Activated T-cell treated with anti-CD3 and anti-CD28 coated beads, Interleukin-2, amount 50 U/mL, for 72 hours (primary cell): Measurements from ENCODE around the gene SLC1A2. TPM values are rescaled to one million over a fixed set of nuclear protein-coding genes. Genes with fewer than 3 reads are reported as not detected.
"Not testable (repeated sequence)": the region's sequence is repeated elsewhere in the genome, so short reads cannot be mapped to it uniquely, and the experiment has no call there.

ENCODE experiments used
- ATAC-seq, 2 donors: fragments of 150-1000 bp; cut with Tn5 transposase; replicated peaks in 1 of 2; 2 replicates each; pipeline ENCODE4 v1.10.0; 2021; ENCODE audit warnings: moderate library complexity in 2 of 2, mild to moderate bottlenecking in 1 of 2
- DNase-seq, 2 donors: peaks; one replicate each; pipeline ENCODE4 v3.0.0; 2021 to 2022; ENCODE audit warnings: mixed read lengths in 1 of 2
- H3K27ac Mint-ChIP-seq: one replicate; pipeline ENCODE4 v1.8.0; 2022; ENCODE audit warnings: mild to moderate bottlenecking, moderate library complexity, mixed read lengths
- H3K27me3 Mint-ChIP-seq: one replicate; pipeline ENCODE4 v1.8.0; 2022; ENCODE audit warnings: low read depth, mixed read lengths
- H3K36me3 Mint-ChIP-seq, 2 donors: one replicate each; pipeline ENCODE4 v1.8.0; 2022; ENCODE audit warnings: mixed read lengths in 2 of 2, mild to moderate bottlenecking in 1 of 2; ENCODE audit not compliant: insufficient read depth in 2 of 2
- H3K4me1 Mint-ChIP-seq: one replicate; pipeline ENCODE4 v1.8.0; 2022; ENCODE audit warnings: low read depth, mixed read lengths
- H3K4me3 Mint-ChIP-seq, 2 donors: one replicate each; pipeline ENCODE4 v1.8.0; 2022; ENCODE audit warnings: mild to moderate bottlenecking in 2 of 2, mixed read lengths in 2 of 2, moderate library complexity in 2 of 2
- H3K9me3 Mint-ChIP-seq, 2 donors: one replicate each; pipeline ENCODE4 v1.8.0; 2022; ENCODE audit warnings: mixed read lengths in 2 of 2
- total RNA-seq, 2 donors: library from RNA; stranded (reverse); gene quantifications; one replicate each; pipeline ENCODE4 v1.2.3, GENCODE V29; 2022

The SLC1A2 gene
- total RNA-seq, 2 donors from 2014 or later, result 0.09 TPM; not detected in 1

DNA sequence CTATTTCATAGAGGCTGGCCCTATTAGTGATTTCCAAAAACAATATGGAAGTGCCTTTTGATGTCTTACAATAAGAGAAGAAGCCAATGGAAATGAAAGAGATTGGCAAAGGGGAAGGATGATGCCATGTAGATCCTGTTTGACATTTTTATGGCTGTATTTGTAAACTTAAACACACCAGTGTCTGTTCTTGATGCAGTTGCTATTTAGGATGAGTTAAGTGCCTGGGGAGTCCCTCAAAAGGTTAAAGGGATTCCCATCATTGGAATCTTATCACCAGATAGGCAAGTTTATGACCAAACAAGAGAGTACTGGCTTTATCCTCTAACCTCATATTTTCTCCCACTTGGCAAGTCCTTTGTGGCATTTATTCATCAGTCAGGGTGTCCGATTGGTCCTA lies 189.0 kb downstream of the SLC1A2 start:
- ATAC-seq (no peak), DNase-seq (no peak)
- Mint-ChIP-seq H3K4me3 (no peak overlapping the region), H3K27ac (no peak overlapping the region), H3K36me3 (peaks cover 18 to 58% of the 10 kb centered on the region in 2 donors), H3K9me3 (peaks cover 2 to 9% of the 10 kb centered on the region in 2 donors), H3K4me1 (peaks cover 30% of the 10 kb centered on the region), H3K27me3 (no peaks in the 10 kb centered on the region)

DNA sequence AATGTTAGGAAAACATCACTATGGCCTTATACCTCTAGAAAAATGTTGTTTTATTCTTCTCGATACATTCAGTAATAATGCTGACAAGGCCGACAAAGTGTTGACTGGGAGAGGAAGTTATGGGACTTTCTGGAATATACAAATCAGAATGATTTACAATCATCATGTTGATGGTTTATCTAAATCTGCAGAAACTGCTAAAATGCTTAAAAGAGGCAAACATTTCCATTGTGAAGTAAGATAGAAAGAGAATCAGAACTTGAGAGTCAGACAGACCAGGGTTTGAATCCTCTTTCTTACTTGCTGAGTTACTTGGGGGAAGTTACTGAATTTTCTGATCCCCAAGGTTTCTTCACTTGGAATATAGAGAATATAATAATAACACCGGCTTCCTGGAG lies 191.0 kb downstream of the SLC1A2 start:
- Mint-ChIP-seq H3K27ac (no peak overlapping the region), H3K9me3 (no peaks in the 10 kb centered on the region), H3K36me3 (peaks cover 16 to 59% of the 10 kb centered on the region in 2 donors), H3K4me1 (peaks cover 10% of the 10 kb centered on the region), H3K4me3 (no peak overlapping the region), H3K27me3 (no peaks in the 10 kb centered on the region)
- ATAC-seq (no peak), DNase-seq (no peak)

DNA sequence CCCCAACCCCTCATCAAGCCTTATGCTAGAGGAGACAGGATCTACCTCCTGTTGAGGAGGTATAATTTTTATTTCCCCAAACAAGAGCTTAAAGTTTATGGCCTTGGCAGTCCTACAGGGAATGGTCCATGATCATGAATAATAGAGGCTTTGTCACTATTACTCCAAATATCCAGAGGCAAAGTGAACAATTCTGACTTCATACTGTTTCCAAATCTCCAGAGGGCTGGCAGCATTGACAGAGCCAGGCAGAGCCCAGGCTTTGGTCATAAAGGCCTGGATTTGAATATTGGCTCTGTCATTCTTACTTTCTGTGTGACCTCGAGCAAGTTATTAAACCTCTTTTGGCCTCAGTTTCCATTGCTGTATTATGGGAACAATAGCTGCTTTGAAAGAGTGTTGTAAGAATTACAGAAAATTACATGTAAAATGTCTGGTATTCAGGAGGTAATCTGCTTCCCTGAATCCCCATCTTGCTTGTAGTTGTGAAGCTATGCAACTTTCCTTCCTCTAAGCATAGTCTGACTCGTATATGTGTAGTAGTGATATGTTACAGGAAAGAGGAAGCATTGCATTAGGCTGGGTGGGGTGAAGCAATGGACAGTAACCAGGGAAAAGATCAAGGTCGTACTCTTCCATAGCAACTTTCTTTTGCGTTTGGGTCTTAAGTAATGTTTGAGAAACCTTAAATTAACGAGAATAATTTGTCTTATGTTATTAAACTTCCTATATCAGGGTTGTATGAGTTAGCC lies 191.6 kb downstream of the SLC1A2 start:
- Mint-ChIP-seq H3K27me3 (no peaks in the 10 kb centered on the region), H3K4me3 (no peak overlapping the region), H3K4me1 (peaks cover 5% of the 10 kb centered on the region), H3K27ac (peak overlapping the region; percentile 88), H3K36me3 (peaks cover 16 to 60% of the 10 kb centered on the region in 2 donors), H3K9me3 (no peaks in the 10 kb centered on the region)
- DNase-seq (no peak), ATAC-seq (no peak)

DNA sequence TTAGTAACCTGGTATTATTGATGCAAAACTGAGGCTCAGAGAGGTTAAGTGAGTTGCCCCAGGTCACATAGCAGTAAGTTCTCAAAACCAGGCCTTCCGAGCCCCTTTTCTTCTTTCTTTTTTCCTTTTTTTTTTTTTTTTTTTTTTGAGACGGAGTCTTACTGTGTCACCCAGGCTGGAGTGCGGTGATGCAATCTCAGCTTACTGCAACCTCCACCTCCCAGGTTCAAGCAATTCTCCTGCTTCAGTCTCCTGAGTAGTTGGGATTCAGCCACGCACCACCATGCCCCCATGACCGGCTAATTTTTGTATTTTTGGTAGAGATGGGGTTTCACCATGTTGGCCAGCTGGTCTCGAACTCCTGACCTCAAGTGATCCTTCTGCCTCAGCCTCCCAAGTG lies 192.6 kb downstream of the SLC1A2 start:
- not testable (repeated sequence) for DNase-seq, H3K4me3 Mint-ChIP-seq, H3K27me3 Mint-ChIP-seq, H3K9me3 Mint-ChIP-seq, ATAC-seq, H3K4me1 Mint-ChIP-seq
- H3K27ac Mint-ChIP-seq, result peak overlapping the region; percentile 50
- peaks cover 15 to 64% of the 10 kb centered on the region in 2 donors for H3K36me3 Mint-ChIP-seq

DNA sequence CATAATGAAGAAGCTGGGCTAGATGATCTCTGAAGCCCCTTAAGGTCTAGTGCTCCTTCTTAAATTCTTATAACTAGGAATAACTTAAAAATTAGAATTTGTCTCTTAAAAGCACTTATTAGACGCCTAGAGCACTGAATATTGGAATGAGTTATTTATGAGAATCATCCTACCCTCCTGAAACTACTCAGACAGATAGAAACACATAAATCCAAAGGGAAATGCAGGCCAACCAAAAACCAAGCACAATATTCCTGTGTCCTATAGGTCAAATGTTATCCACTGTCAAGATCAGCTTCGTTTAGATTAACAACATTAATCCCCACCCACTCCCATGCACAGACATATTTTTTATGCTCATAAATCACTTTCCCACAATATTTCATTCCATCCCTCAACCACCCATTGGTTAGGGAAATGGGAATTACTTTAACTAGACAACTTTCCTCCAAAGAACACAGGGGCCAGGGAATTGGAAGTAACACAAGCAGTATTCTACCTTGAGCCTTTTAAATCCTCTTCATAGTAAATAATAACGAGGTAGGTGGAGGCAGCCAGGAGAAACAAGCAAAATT lies 193.3 kb downstream of the SLC1A2 start:
- H3K27ac Mint-ChIP-seq, result peak overlapping the region; percentile 41
- ATAC-seq (no peak), DNase-seq (no peak)
- no peak overlapping the region for H3K4me3 Mint-ChIP-seq
- peaks cover 14 to 59% of the 10 kb centered on the region in 2 donors for H3K36me3 Mint-ChIP-seq
- no peaks in the 10 kb centered on the region for H3K27me3 Mint-ChIP-seq
- H3K4me1 Mint-ChIP-seq, result no peaks in the 10 kb centered on the region
- H3K9me3 Mint-ChIP-seq, result no peaks in the 10 kb centered on the region

DNA sequence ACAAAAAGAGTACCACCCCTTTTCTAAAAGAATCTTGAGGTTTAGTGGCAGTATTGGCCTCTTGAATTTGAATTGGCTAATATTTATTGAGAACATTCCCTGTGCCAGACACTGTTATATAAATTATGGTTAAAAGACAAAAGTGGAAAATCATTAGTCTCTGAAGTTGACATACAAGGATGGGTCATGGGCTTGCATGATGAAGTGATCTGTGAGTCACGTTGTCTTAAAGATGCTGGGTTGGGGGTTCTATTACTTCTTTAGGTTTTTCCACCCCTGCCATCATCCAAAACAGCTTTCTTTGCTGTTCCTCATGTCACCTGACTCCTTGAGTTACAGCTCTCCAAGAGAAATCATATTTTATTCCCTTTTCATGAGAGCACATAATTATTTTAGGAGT lies 195.4 kb downstream of the SLC1A2 start:
- Mint-ChIP-seq H3K9me3 (no peaks in the 10 kb centered on the region), H3K36me3 (peaks cover 8 to 55% of the 10 kb centered on the region in 2 donors), H3K4me3 (no peak overlapping the region), H3K27me3 (no peaks in the 10 kb centered on the region), H3K27ac (peak overlapping the region; percentile 81), H3K4me1 (no peaks in the 10 kb centered on the region)
- DNase-seq (no peak), ATAC-seq (no peak)

DNA sequence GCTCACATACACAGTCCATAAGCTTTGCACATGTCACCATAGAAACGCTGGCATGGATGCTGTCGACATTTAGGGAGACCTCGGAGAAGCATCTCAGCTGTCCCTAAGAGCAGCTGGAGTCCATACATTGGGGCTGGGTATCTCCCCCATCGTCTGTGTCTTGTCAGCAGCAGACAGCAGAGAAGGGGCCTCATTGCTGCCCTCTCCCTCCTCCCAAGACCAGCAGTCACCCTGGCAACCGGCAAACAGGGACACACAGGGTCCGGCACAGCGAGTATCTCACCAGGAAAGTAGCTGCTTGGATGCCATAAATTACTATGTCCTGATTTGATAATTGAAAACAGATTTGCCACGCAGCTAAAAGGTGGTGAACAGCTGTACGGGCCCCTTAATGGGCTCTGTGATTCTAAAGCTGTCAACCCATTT lies 196.0 kb downstream of the SLC1A2 start:
- Mint-ChIP-seq H3K4me1 (no peaks in the 10 kb centered on the region), H3K4me3 (no peak overlapping the region), H3K27ac (peak overlapping the region; percentile 81), H3K36me3 (peaks cover 8 to 52% of the 10 kb centered on the region in 2 donors), H3K27me3 (no peaks in the 10 kb centered on the region), H3K9me3 (no peaks in the 10 kb centered on the region)
- DNase-seq (no peak), ATAC-seq (no peak)

DNA sequence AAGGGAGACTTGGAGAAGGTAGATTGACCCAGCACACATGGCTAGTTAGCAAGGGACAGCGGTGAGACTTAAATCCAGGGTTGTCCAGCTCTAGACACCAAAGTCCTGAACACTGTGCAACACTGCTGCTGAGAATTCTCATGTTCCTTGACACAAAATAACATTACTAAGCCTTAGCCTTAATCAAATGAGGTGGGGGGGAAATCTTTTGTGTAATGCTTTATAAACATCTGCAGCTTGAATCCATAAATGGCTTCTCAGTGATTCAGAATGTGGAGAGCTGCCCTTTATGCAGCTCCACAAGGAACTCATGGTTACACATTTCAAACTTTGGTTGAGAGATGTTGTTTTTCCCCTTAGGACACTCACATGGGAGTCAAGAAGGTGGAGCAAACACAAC lies 200.4 kb downstream of the SLC1A2 start:
- Mint-ChIP-seq H3K27me3 (no peaks in the 10 kb centered on the region), H3K4me3 (no peak overlapping the region), H3K4me1 (peaks cover 37% of the 10 kb centered on the region), H3K27ac (peak overlapping the region; percentile 69), H3K36me3 (peaks cover 19 to 34% of the 10 kb centered on the region in 2 donors), H3K9me3 (no peaks in the 10 kb centered on the region)
- ATAC-seq, result no peak
- DNase-seq, result no peak

DNA sequence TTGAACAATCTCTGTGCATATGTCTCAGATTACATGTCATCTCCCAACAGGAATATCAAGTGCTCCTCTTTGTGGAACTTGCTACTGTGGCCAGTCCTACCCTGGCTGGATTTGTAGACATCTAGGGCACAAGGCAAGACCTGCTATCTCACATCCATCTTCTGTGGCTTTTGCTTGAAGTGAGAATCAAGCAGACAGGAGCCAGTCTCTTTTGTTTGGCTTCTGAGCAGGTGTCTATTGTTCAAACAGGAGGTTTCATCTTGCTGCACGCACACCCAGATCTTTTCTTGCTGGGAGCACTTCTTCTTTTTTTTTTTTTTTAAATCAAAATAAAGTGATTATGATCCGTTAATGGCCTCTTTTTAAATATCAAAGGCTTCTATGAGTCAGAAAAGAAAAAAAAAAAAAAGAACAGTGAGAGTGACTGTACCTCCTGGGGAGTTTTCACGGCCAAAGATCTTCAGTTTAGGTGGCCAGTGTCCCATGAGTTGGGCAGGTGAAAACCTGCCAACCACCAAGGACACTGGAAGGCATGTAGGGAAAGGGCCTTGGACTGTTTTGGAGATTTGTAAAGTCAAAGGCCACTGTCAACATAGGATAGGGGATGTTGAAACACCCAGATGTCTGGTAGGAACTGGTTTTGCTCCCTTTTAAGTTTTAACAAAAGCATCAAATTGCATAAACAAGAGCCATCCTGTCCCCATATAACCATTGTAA lies 202.2 kb downstream of the SLC1A2 start:
- H3K4me3 Mint-ChIP-seq, result peak overlapping the region; percentile 25 to 47
- ATAC-seq (peak; percentile 29 to 36), DNase-seq (no peak)
- H3K4me1 Mint-ChIP-seq, result peaks cover 47% of the 10 kb centered on the region
- H3K27ac Mint-ChIP-seq, result peak overlapping the region; percentile 69
- peaks cover 19 to 33% of the 10 kb centered on the region in 2 donors for H3K36me3 Mint-ChIP-seq
- H3K9me3 Mint-ChIP-seq, result peaks cover 0 to 2% of the 10 kb centered on the region in 2 donors
- H3K27me3 Mint-ChIP-seq, result no peaks in the 10 kb centered on the region

DNA sequence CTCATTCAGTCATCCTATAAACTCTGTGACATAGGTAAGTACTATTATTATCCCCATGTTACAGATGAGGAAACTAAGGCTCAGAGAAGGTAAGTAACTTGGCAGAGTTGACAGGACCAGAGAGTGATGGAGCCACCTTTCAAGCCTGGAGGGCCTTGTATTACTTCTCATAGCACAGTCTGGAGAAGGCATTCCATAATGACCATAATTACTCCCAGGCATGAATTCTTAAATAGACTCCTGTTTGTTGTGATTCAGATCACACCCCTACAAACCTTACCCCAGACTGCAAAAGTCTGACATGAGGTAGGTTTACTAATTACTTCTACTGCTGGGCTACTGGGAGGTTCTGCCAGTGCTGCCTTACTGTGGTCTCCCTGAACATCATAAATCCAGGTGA lies 203.4 kb downstream of the SLC1A2 start:
- Mint-ChIP-seq H3K4me3 (peak overlapping the region in 1 of 2 donors; percentile 22), H3K9me3 (peaks cover 0 to 4% of the 10 kb centered on the region in 2 donors), H3K36me3 (peaks cover 25 to 34% of the 10 kb centered on the region in 2 donors), H3K27ac (peak overlapping the region; percentile 83), H3K4me1 (peaks cover 53% of the 10 kb centered on the region), H3K27me3 (no peaks in the 10 kb centered on the region)
- ATAC-seq, result no peak
- no peak for DNase-seq

DNA sequence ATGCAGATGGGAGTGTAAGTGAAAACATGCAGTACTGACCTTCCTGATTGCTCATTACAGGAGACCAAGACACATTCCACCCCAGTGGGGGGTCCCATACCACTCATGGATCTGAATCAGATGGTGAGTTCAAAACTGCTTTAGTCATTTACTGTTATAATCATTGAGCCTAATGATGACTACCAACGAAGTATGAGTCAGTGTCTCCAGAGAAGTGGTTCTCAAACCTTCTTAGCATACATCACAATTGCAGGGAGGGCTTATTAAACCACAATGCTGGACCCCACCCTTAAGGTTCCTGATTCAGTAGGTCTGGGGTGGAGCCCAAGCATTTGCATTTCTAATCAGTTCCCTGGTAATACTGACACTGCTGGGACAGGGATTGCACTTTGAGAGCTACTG lies 204.6 kb downstream of the SLC1A2 start:
- H3K4me1 Mint-ChIP-seq, result peaks cover 59% of the 10 kb centered on the region
- DNase-seq, result peak; percentile 55 to 62

DNA sequence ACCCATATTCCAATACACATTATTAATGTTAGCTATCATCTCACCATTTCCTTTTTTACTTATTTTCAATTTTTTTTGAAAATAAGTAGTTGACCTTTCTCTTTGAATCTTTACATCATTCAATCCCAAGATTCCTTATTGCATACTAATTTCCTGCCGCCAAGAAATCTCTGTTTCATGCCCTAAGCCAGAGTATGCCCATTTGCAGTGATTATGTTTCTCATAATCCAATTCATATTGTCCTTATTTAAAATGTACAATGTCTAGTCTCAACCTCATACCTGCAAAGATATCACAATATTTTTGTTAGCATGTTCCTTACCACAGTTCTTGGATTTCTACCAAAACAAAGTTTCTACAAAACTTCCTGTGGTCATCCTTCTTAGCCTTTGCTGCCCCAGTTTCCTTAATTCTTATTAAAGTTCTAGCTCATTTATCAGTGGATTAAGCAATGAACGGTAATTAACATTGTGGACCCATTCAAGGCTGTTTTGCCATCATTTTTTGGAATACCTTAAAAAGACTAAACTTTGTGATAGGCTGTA lies 205.1 kb downstream of the SLC1A2 start:
- Mint-ChIP-seq H3K27ac (peak overlapping the region; percentile 90), H3K4me3 (peak overlapping the region; percentile 37 to 72), H3K9me3 (peaks cover 0 to 9% of the 10 kb centered on the region in 2 donors)

More for the DNA sequence above, 204.6 kb downstream of the SLC1A2 start:
- peak overlapping the region; percentile 90 for H3K27ac Mint-ChIP-seq
- H3K9me3 Mint-ChIP-seq, result peaks cover 0 to 8% of the 10 kb centered on the region in 2 donors
- no peaks in the 10 kb centered on the region for H3K27me3 Mint-ChIP-seq
- peak overlapping the region; percentile 37 to 72 for H3K4me3 Mint-ChIP-seq
- ATAC-seq, result peak; percentile 89 to 93
- H3K36me3 Mint-ChIP-seq, result peaks cover 32 to 36% of the 10 kb centered on the region in 2 donors

DNA sequence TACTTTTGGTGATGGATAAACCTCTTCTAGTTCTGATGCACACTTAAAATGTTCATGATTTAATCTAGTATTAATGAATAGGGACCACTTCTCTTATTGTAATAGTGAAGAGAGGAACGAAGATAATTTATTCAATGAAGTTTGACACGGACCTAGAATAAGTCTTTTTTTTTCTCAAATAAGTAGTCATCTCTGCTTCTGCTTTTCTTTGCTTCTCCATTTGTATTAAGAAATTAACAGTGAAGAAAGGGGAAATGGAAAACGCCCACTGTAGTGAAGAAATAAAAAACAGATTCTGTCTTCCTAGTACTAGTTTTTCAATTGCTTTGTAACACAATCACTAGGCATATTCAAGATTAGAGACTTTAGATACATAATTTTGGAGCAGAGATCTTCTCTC lies 207.4 kb downstream of the SLC1A2 start:
- ATAC-seq, result no peak
- no peak for DNase-seq
- no peaks in the 10 kb centered on the region for H3K27me3 Mint-ChIP-seq
- H3K4me1 Mint-ChIP-seq, result peaks cover 52% of the 10 kb centered on the region
- peaks cover 39 to 58% of the 10 kb centered on the region in 2 donors for H3K36me3 Mint-ChIP-seq
- no peak overlapping the region for H3K4me3 Mint-ChIP-seq
- peaks cover 5 to 11% of the 10 kb centered on the region in 2 donors for H3K9me3 Mint-ChIP-seq
- peak overlapping the region; percentile 68 for H3K27ac Mint-ChIP-seq

More for the DNA sequence above, 205.1 kb downstream of the SLC1A2 start:
- DNase-seq (no peak), ATAC-seq (no peak)
- Mint-ChIP-seq H3K36me3 (peaks cover 33 to 36% of the 10 kb centered on the region in 2 donors), H3K27me3 (no peaks in the 10 kb centered on the region), H3K4me1 (peaks cover 59% of the 10 kb centered on the region)
